ENCODE measurements around the gene ARMH3.
A peak's percentile ranks its signal among the peaks of the same experiment; 100 is the strongest.
"Not testable (repeated sequence)": the region's sequence is repeated elsewhere in the genome, so short reads cannot be mapped to it uniquely, and the experiment has no call there.

Gene ARMH3, protein sequence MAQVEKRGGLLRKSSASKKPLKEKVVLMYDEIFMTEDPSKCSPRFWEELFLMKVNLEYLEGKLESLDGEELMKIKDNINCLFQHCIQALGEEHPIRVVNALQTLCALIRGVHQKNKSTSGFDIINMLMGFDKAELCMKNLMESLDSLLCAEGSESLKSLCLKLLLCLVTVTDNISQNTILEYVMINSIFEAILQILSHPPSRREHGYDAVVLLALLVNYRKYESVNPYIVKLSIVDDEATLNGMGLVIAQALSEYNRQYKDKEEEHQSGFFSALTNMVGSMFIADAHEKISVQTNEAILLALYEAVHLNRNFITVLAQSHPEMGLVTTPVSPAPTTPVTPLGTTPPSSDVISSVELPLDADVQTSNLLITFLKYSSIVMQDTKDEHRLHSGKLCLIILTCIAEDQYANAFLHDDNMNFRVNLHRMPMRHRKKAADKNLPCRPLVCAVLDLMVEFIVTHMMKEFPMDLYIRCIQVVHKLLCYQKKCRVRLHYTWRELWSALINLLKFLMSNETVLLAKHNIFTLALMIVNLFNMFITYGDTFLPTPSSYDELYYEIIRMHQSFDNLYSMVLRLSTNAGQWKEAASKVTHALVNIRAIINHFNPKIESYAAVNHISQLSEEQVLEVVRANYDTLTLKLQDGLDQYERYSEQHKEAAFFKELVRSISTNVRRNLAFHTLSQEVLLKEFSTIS

DNA sequence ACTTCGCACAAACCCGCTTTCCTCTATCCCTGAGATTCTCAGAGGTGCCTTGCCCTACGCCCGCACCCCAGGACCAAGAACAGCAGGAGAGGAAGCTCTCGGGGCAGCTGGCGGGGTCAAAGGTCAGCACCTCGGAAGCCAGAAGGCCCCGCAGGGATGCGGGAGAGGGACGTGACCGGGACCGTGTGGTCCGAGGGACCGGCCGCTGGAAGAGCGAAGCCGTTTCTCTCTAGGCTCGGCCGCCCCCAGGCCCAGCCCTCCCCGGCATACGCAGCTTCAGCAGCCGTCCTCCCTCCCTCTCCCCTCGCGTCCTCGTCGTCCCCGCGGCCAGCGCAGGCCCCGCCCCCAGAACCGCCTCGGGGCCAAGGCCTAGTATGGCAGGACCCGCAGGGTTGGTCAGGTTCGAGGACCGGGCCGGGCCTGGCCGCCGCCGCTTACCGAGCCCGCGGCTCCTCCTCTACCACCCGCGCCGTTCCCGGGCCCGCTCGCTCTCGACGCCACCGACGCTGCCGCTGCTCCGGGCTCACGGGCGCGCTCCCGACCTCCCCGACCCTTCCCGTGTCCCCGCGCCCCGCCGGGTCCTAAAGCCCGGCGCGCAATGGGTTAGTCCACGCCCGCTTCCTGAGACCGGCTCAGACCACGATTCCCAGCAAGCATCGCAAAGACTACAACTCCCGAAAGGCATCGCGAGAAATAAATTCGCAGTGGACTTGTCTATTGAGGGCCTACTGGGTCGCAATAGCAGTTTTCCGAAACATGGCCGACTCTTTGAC lies at the start of gene ARMH3:
Gene ARMH3, minus strand, starts transcription at position 527 of the 773 bp plus-strand sequence. CDS start 16,059 bp downstream, outside the sequence.
- DNase-seq = peak; percentile 97

DNA sequence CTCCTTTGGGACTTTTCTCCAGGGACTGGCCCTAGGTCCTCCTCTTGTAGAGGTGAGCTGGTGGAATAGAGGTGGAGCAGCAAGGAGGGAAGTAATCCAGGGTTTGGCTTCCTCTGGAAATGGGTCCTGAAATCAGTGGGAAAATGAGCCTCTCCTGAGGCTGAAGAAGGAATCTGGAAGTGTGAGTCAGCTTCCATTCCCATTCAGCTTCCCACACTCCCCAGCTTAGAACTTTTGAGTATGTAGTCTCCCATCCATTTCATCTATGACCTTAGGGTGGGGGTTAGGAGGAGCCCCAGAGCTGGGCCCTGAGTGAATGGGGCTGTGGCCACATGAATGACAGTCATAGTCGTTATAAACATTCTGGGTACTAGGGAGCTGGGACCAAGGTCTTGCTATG lies 46.4 kb upstream of the ARMH3 start:
- no peak for DNase-seq

DNA sequence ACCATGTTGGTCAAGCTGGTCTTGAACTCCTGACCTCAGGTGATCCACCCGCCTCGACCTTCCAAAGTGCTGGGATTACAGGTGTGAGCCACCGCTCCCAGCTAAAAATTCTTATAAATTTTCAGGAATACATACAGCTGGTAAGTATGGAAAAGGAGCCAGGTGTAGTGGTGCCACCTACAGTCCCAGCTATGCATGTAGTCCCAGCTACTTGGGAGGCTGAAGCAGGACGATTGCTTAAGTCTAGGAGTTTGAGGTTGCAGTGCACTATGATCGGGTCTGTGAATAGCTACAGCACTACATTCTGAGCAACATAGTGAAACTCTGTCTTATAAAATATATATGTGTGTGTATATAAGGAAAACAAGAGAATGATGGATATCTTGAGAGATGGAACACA lies 45.2 kb upstream of the ARMH3 start:
- DNase-seq = no peak

DNA sequence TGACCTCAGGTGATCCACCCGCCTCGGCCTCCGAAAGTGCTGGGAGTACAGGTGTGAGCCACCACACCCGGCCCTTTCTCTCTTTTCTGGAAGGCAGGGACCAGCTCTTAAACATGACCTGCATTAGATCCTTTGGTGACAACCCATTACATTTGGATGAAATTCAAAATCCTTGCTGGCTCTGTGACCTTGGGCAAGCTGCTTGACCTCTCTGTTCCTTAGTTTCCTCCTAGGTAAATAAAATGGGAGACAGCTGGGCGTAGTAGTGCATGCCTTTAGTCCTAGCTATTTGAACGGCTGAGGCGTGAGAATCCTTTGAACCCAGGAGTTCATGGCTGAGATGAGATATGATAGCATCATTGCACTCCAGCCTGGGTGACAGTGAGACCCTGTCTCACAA lies 40.5 kb upstream of the ARMH3 start:
- no peak for DNase-seq

DNA sequence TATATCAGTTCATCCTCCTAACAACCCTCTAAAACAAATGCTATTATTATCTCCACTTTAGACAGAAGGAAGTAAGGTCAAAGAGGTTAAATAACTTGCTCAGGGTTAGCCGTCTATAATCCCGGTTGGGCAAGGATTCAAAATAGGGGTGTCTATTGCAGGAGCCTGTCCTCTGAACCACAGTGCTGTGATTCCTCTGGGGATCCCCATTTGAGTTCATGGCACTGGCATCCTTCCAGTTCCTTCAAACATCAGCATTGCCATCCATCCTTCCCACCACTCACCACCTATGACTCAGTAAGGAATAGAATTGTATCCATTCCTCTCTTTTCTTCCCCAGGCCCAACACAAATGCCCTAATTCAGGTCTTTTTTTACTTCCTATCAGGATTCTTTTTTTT lies 34.8 kb upstream of the ARMH3 start:
- no peak for DNase-seq

DNA sequence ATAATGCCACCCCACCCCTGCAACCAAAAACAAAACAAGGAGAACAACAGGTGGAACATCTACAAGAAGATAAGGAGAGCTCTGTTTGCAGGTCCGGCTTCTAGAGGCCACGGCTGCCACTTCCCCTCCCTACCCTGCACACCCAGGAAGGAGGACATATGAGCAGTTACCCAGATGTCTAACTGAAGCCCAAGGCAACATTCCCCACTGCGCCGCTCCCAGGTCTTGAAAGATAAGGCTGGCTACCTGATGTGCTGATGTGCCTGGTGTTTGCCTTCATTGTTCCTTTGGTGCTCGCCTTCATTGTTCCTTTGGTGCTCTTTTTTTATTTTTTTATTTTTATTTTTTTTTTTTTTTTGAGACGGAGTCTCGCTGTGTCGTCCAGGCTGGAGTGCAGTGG lies 30.2 kb upstream of the ARMH3 start:
- DNase-seq = no peak

DNA sequence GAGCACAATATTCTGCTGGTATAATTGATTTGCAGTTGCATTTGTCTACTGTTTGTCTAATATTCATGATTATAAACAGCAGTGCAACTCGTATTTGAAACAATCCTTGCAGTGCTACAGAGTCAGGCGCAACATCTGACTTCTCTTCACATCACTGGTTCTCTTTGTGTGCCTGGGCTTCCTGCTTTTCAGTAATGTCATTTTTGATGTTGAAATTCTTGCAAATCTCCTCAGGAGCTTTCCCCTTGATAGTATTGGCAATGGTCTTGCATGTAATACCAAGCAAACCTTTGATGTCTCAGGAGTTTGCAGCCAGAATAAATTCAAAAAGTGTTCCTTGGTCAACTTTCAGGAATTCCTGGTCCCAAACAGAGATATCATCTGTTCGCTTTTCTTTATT lies 29.4 kb upstream of the ARMH3 start:
- DNase-seq = no peak

DNA sequence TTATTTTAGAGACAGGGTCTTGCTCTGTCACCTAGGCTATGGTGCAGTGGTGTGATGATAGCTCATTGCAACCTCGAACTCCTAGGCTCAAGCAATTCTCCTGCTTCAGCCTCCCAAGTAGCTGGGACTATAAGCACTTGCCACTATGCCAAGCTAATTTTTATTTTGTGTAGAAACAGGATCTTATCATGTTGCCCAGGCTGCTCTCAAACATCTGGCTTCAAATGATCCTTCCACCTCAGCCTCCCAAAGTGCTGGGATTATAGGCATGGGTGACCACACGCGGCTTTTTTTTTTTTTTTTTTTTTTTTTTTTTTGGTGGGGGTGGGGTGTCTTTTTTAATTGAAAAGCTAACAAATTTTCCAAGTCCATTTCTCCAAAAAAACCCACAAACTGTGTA lies 27.6 kb upstream of the ARMH3 start:
- DNase-seq = no peak

DNA sequence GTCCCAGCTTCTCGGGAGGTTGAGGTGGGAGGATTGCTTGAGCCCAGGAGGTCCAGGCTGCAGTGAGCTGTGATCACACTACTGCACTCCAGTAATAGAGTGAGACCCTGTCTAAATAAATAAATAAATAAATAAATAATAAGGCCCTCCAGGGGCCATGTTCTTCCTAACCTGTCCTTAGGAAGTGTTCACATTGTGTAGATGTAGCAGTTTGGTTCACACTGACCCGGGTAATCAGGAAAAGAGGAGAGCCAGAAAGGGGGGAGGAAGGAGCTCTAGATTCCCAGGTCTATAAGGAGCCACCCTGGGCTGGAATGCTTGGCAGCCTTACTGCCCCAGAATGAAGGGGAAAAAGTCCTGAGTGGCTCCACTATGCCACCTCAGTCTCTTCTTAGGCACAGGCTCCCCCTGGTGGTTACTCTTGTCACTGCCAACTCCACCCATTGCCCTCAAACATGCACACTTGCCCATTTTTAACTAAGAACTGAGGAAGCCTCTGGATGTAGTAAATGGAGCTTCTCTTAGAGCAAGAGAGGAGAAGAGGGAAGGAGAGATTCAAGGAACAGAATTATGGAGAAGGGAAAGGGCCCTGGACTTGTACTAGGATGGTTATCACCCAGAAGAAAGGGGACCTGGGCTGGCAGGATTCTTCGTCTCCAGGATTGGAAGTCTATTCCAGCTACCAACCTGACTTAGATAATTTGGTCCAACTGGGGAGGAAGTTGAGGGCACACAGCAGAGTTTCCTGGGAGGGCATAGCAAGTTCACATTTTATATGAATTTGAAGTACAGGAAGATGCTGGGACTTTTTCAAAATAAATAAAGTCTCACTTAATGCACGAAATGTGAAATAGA lies 16.9 kb upstream of the ARMH3 start:
- DNase-seq = peak; percentile 86

DNA sequence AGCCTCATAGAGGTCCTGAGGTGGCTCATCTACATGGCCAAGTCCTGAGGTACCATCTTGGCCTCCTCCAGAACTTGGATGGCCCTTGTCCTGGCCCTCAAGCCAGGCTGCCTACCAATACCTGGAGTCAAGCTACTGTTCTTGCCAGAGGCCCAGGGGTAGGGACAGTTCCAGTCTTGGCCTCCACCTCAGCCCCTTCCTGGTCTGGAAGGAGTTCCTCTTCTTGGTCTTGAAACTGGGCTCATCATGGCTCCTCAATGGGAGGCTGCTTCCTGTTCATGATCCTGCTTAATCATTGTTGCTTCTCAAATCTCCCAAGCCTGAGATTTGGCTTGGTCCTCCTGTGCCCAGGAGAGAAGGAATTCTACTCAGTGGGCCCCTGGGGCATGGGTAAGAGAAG lies 13.1 kb upstream of the ARMH3 start:
- no peak for DNase-seq

DNA sequence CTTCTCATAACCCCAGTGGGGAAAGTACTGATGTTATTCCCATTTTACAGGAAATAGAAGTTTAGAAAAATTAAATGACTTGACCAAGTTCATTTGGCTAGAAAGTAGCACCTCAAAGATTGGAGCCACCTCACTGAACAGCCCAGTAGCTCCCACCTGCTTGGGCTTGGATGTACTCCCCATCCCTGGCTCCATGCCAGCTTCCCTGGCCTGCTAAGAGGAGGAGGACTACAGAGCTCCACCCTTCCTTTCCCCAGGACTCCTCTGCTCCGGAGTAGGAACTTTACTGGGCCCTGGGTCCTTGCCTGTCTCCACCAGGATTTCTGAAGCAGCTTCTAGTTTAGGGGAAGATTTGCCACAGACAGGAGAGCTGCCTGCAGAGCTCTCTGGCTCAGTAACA lies 12.2 kb upstream of the ARMH3 start:
- DNase-seq = no peak

DNA sequence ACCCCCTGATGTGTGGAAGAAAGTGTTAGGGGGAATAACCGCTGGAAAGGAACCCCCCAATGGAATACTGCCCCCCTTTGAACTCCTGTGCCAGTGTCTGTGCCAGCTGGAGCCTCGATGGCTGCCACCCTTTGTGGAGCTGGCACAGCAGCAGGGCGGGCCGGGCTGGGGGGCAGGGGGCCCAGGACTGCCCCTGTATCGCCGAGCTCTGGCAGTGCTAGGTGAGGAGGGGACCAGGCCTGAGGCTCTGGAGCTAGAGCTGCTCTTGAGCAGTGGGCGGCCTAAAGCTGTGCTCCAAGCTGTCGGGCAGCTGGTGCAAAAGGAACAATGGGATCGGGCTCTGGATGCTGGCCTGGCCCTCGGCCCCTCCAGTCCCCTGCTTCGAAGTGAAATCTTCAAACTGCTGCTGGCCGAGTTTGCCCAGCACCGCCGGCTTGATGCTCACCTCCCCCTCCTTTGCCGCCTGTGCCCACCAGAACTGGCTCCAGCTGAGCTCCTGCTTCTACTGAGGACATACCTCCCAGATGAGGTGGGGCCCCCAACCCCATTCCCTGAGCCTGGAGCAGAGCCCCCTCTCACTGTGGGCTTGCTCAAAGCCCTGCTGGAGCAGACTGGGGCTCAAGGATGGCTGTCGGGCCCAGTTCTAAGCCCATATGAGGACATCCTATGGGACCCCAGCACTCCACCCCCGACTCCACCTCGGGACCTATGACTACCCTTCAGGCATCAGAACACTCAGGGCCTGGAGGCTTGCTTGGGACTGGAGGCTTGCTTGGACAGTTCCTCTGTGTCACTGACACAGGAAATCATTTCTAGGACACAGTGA lies 11.3 kb upstream of the ARMH3 start:
- DNase-seq = no peak

DNA sequence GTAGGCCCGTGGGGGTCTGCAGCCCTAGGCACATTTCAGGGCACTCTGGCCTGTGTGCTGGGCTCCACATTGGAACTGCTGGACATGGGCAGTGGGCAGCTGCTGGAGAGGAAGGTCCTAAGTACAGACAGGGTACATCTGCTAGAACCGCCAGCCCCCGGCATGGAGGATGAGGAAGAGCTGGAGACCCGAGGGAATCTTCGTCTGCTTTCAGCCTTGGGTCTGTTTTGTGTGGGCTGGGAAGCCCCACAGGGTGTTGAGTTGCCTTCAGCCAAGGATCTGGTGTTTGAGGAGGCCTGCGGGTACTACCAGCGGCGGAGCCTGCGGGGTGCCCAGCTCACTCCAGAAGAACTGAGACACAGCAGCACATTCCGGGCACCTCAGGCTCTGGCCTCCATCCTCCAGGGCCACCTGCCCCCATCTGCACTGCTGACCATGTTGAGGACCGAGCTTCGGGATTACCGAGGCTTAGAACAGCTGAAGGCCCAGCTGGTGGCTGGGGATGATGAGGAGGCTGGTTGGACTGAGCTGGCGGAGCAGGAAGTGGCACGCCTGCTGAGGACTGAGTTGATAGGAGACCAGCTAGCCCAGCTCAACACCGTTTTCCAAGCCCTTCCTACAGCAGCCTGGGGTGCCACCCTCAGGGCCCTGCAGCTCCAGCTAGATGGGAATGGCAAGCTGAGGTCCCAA lies 10.6 kb upstream of the ARMH3 start:
- DNase-seq = no peak

DNA sequence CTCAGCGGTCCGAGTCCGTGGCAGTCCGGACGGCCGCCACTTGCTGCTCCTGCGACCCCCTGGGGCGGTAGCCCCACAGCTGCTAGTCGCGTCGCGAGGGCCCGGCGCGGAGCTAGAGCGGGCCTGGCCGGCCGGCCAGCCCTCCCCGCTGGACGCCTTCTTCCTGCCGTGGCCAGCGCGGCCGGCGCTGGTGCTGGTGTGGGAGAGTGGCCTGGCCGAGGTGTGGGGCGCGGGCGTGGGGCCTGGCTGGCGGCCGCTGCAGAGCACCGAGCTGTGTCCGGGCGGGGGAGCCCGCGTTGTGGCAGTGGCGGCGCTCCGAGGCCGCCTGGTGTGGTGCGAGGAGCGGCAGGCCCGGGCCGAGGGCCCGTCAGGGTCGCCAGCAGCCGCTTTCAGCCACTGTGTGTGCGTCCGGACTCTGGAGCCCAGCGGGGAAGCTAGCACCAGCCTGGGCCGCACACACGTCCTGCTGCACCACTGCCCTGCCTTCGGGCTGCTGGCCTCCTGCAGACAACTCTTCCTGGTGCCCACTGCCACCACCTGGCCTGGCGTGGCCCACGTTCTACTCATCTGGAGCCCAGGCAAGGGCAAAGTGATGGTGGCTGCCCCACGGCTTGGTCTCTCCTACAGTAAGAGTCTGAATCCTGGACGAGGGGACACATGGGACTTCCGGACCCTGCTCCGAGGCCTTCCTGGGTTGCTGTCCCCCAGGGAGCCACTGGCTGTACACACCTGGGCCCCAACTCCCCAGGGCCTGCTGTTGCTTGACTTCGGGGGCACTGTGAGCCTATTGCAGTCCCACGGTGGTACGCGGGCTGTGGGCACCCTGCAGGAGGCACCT lies 9.8 kb upstream of the ARMH3 start:
- DNase-seq = peak; percentile 26

DNA sequence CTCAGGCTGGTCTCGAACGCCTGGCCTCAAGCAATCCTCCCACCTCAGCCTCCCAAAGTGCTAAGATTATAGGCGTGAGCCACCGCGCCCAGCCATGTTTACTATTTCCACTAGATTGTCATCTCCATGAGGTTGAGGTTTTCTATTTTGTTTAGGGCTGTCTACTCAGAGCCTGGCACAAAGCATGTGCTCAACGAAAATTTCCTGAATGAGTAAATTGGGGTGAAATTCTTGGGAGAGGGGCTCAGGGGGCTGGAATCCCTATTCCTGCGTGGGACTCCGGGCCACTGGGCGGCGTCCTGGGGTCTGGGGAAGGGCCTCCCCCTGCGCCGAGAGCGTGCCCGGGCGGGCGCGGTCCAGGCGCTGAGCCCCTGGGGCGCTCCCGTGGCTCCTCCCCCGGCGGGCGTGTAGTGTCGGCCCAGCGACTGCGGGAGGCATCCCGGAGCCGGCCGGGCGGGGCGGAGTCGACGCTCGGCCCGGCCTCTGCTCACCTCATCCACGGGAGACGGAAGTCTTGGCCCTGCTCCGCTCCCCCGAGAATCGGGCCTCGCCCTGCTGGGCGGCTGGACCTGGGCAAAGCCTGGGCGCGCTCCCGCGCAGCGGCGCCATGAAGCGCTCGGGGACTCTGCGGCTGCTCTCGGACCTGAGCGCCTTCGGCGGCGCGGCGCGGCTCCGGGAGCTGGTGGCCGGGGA lies 9.0 kb upstream of the ARMH3 start, which contains the start of gene HPS6:
Gene HPS6, plus strand, starts transcription at position 482 of the 693 bp plus-strand sequence. Its CDS starts 126 bp downstream, at position 608.
- DNase-seq = peak; percentile 94

DNA sequence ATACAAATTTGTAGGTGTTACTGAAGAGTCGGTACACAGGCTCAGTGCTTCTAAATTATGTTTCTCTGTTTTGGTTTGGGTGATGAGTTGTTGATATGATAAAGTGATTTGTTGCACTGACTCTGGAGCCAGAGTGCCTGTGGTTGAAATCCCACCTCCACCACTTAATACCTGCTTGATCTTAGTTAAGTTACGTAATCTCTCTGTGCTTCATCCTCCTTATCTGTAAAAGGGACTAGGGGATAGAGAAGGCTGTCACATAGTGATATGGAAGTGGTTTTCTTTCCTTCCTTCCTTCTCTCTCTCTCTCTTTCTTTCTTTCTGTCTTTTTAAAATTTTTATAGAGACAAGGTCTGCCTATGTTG lies 8.5 kb upstream of the ARMH3 start:
- no peak for DNase-seq

DNA sequence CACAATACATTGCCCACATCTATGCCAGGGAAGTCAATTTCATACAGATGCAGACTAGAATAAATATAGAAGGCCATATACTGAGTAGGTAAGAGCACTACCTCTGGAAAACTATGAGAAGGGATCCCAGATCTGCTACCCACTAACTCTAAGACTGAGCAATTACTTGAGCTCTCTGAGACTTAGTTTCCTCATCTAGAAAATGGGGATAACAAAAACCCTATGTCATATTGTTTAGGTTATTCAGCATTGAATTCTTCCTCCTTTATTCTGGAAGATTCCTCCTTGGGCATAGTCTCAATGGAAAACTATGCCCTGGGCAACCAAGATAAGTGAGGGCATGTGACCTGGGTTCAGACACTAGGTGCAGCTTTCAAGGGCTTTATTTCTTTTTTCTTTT lies 4.0 kb upstream of the ARMH3 start:
- DNase-seq = no peak

DNA sequence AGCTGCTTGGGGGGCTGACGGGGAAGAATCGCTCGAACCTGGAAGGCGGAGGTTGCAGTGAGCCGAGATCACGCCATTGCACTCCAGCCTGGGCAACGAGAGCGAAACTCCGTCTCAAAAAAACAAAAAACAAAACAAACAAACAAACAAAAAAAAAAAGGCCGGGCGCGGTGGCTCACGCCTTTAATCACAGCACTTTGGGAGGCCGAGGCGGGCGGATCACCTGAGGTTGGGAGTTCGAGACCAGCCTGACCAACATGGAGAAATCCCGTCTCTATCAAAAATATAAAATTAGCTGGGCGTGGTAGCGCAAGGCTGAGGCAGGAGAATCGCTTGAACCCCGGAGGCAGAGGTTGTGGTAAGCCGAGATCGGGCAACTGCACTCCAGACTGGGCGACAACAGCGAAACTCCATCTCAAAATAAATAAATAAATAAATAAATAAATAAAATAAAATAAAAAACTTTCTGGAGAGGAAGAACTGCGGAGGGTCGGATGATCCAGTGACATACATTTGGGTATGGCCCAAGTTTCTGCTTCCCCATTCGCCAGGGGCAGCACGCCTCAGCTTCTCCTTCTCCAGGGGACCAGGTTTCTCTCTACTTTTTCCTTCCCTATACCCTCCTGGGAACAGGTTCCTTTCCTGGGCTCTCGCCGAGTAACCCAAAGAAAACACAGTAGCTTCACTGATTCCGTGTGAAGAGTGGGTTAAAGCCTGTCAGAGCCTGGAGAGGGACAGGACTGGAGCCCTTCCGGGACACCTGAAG lies 909 bp downstream of the ARMH3 start:
- DNase-seq = not testable (repeated sequence)

DNA sequence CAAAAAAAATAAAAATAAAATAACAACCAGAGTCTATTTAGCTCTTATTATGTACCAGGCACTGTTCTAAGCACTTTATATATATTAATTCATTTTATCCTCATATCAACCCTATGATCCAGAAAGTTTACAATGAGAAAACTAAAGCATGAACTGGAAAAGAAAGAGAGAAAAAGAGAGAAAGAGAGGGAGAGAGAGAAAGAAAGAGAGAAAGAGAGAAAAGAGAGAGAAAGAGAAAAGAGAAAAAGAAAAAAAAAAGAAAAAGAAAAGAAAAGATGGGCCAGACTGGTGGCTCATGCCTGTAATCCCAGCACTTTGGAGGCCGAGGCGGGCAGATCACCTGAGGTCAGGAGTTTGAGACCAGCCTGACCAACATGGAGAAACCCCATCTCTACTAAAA lies 9.9 kb downstream of the ARMH3 start:
- no peak for DNase-seq
